Measurements from ENCODE around the gene C1QL4. TPM values are rescaled to one million over a fixed set of nuclear protein-coding genes. Genes with fewer than 3 reads are reported as not detected.

C1QL4 gene
- total and polyA plus RNA-seq, 2 donors (not counting 1 experiment from before 2014, with no cell fraction given) = not detected

DNA sequence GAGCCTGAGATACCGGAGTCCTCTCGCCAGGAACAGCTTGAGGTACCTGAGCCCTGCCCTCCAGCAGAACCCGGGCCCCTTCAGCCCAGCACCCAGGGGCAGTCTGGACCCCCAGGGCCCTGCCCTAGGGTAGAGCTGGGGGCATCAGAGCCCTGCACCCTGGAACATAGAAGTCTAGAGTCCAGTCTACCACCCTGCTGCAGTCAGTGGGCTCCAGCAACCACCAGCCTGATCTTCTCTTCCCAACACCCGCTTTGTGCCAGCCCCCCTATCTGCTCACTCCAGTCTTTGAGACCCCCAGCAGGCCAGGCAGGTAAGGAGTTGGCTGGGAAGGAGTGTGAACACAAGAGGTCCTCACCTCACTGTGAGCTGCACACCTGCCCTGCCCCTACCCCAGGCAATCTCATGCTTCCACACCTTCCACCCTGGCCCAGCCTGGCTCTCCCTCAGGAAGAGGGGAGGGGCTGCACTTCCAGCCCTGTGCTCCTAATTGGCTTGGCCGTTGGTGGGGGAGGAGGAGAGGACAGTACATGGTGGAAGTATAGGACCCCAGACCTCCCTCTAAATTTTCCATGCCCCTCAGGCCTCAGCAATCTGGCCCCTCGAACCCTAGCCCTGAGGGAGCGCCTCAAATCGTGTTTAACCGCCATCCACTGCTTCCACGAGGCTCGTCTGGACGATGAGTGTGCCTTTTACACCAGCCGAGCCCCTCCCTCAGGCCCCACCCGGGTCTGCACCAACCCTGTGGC, 6.2 kb downstream of the C1QL4 start:
- Histone ChIP-seq H4K20me1 (ENCODE audit: control insufficient read depth, insufficient read depth, low read length, poor library complexity, severe bottlenecking) (no peaks in the 10 kb centered on the region), H3K4me3 (ENCODE audit: control extremely low read depth in 1 of 5, extremely low read depth in 1 of 5, insufficient read depth in 1 of 5, low read depth in 2 of 5, low read length in 4 of 5) (no peak overlapping the region), H3K4me1 (ENCODE audit: control insufficient read depth in 2 of 2, insufficient read depth in 2 of 2, low read length in 2 of 2) (peaks cover 15 to 16% of the 10 kb centered on the region in 2 donors), H3K36me3 (replicated peaks in 1 of 2; ENCODE audit: control extremely low read depth in 1 of 2, control insufficient read depth in 1 of 2, extremely low read depth in 1 of 2, insufficient read depth in 2 of 2, low read length in 1 of 2) (no peaks in the 10 kb centered on the region), H3K9me3 (ENCODE audit: control extremely low read depth in 1 of 3, control insufficient read depth in 2 of 3, insufficient read depth in 1 of 3, low read length in 2 of 3) (peaks cover 0 to 15% (median 0%) of the 10 kb centered on the region in 3 donors), H2AFZ (ENCODE audit: insufficient read depth, low read depth, low read length, poor library complexity, severe bottlenecking) (no peak overlapping the region), H3K4me2 (replicated peaks; ENCODE audit: low read depth, low read length, poor library complexity, severe bottlenecking) (no peak overlapping the region), H3K27ac (ENCODE audit: low read length in 2 of 2) (no peak overlapping the region), H3K9ac (ENCODE audit: low read length) (no peak overlapping the region), H3K79me2 (ENCODE audit: control insufficient read depth, insufficient read depth, low read length) (no peaks in the 10 kb centered on the region), H3K27me3 (replicated peaks in 1 of 4; ENCODE audit: control extremely low read depth in 1 of 4, control insufficient read depth in 3 of 4, insufficient read depth in 4 of 4, low read length in 3 of 4) (peaks cover 0 to 44% (median 27%) of the 10 kb centered on the region in 4 experiments)
- Mint-ChIP-seq H3K4me3 (no peak overlapping the region), H3K27ac (no peak overlapping the region), H3K4me1 (peaks cover 18% of the 10 kb centered on the region), H3K27me3 (peaks cover 38% of the 10 kb centered on the region), H3K9me3 (ENCODE audit: insufficient read depth) (no peaks in the 10 kb centered on the region)
- ATAC-seq (ENCODE audit: low read depth) (no peak), DNase-seq (no peak)
- WGBS (ENCODE audit: insufficient coverage) = 91% methylated on average over 11 of the region's 14 CpGs
- intact Hi-C loops (cut with micrococcal nuclease) = no loop called here
- TF ChIP-seq, protein P1, sequence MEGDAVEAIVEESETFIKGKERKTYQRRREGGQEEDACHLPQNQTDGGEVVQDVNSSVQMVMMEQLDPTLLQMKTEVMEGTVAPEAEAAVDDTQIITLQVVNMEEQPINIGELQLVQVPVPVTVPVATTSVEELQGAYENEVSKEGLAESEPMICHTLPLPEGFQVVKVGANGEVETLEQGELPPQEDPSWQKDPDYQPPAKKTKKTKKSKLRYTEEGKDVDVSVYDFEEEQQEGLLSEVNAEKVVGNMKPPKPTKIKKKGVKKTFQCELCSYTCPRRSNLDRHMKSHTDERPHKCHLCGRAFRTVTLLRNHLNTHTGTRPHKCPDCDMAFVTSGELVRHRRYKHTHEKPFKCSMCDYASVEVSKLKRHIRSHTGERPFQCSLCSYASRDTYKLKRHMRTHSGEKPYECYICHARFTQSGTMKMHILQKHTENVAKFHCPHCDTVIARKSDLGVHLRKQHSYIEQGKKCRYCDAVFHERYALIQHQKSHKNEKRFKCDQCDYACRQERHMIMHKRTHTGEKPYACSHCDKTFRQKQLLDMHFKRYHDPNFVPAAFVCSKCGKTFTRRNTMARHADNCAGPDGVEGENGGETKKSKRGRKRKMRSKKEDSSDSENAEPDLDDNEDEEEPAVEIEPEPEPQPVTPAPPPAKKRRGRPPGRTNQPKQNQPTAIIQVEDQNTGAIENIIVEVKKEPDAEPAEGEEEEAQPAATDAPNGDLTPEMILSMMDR (IDR thresholded peaks at IDR 0.05) = no peak
- TF ChIP-seq EZH2 (IDR thresholded peaks at IDR 0.05; ENCODE audit: borderline replicate concordance, insufficient read depth, low read depth, low read length, poor library complexity, severe bottlenecking) = no peak
- ChIA-PET CTCF (interaction anchor here (0.7 to 8.5 kb wide), 12 partner anchors 8 to 282 kb away, joined by 3 to 95 read pairs (median 10); partner anchors contain the start of genes DNAJC22, PRPH and TROAP), POLR2A (interaction anchor here (0.9 to 1.2 kb wide), 2 partner anchors 8 to 12 kb away, joined by 3 read pairs; partner anchors contain the start of gene TROAP)

DNA sequence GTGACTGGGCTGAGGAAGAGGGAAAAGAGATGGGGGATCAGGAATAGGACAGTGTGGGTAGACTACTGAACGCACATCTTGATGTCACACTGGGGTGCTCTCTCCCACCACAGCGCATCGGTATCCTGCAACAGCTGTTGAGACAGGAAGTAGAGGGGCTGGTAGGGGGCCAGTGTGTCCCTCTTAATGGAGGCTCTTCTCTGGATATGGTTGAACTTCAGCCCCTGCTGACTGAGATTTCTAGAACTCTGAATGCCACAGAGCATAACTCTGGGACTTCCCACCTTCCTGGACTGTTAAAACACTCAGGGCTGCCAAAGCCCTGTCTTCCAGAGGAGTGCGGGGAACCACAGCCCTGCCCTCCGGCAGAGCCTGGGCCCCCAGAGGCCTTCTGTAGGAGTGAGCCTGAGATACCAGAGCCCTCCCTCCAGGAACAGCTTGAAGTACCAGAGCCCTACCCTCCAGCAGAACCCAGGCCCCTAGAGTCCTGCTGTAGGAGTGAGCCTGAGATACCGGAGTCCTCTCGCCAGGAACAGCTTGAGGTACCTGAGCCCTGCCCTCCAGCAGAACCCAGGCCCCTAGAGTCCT, 6.9 kb downstream of the C1QL4 start:
- no peak overlapping the region for H3K27ac ChIP-seq (ENCODE audit: low read length in 2 of 2)
- peaks cover 0 to 11% (median 0%) of the 10 kb centered on the region in 3 donors for H3K9me3 ChIP-seq (ENCODE audit: control extremely low read depth in 1 of 3, control insufficient read depth in 2 of 3, insufficient read depth in 1 of 3, low read length in 2 of 3)
- H3K79me2 ChIP-seq (ENCODE audit: control insufficient read depth, insufficient read depth, low read length) = no peaks in the 10 kb centered on the region
- no peak overlapping the region for H2AFZ ChIP-seq (ENCODE audit: insufficient read depth, low read depth, low read length, poor library complexity, severe bottlenecking)
- Mint-ChIP-seq H3K4me3 (no peak overlapping the region), H3K9me3 (ENCODE audit: insufficient read depth) (no peaks in the 10 kb centered on the region), H3K4me1 (peaks cover 13% of the 10 kb centered on the region), H3K27ac (no peak overlapping the region), H3K27me3 (peaks cover 31% of the 10 kb centered on the region)
- H3K4me3 ChIP-seq (ENCODE audit: control extremely low read depth in 1 of 5, extremely low read depth in 1 of 5, insufficient read depth in 1 of 5, low read depth in 2 of 5, low read length in 4 of 5) = no peak overlapping the region
- ChIA-PET POLR2A (no interaction called here), CTCF (interaction anchor here (4.5 to 5.1 kb wide), 2 partner anchors 12 to 183 kb away, joined by 42 to 54 read pairs; no protein-coding TSS in a partner anchor)
- intact Hi-C loops (cut with micrococcal nuclease) = no loop called here
- H3K4me2 ChIP-seq (replicated peaks; ENCODE audit: low read depth, low read length, poor library complexity, severe bottlenecking) = no peak overlapping the region
- no peak overlapping the region for H3K9ac ChIP-seq (ENCODE audit: low read length)
- H3K36me3 ChIP-seq (replicated peaks in 1 of 2; ENCODE audit: control extremely low read depth in 1 of 2, control insufficient read depth in 1 of 2, extremely low read depth in 1 of 2, insufficient read depth in 2 of 2, low read length in 1 of 2) = no peaks in the 10 kb centered on the region
- H3K27me3 ChIP-seq (replicated peaks in 1 of 4; ENCODE audit: control extremely low read depth in 1 of 4, control insufficient read depth in 3 of 4, insufficient read depth in 4 of 4, low read length in 3 of 4) = peaks cover 0 to 39% (median 21%) of the 10 kb centered on the region in 4 experiments
- WGBS (ENCODE audit: insufficient coverage) = 93% methylated on average over 4 of the region's 7 CpGs
- no peaks in the 10 kb centered on the region for H4K20me1 ChIP-seq (ENCODE audit: control insufficient read depth, insufficient read depth, low read length, poor library complexity, severe bottlenecking)
- TF ChIP-seq, protein P1 (IDR thresholded peaks at IDR 0.05) = no peak
- TF ChIP-seq EZH2 (IDR thresholded peaks at IDR 0.05; ENCODE audit: borderline replicate concordance, insufficient read depth, low read depth, low read length, poor library complexity, severe bottlenecking) = no peak
- peaks cover 11 to 16% of the 10 kb centered on the region in 2 donors for H3K4me1 ChIP-seq (ENCODE audit: control insufficient read depth in 2 of 2, insufficient read depth in 2 of 2, low read length in 2 of 2)
- ATAC-seq (ENCODE audit: low read depth) (no peak), DNase-seq (no peak)
